HG03025 (cell line): ENCODE measurements around the gene DUXB.

Experiments used
- ATAC-seq: cut with Tn5 transposase; IDR thresholded peaks from one replicate; pipeline ENCODE4 v1.9.1; 2021; ENCODE audit warnings: mild to moderate bottlenecking, moderate library complexity; ENCODE audit not compliant: unreplicated experiment, low FRiP score

Gene DUXB

GRCh38 chr16:75701361-75701760, at the start of gene DUXB:
TSS of gene DUXB (minus strand) at chr16:75701461. CDS start at chr16:75701418, 43 bp downstream.
- no peak for ATAC-seq

- no peak for ATAC-seq
Observed at GRCh38 chr16:75750528-75750927, 49.3 kb upstream of the DUXB start.

GRCh38 chr16:75746359-75746758, 45.1 kb upstream of the DUXB start:
- ATAC-seq, result no peak

- ATAC-seq, result no peak
Observed at GRCh38 chr16:75745823-75746222, 44.6 kb upstream of the DUXB start.

- ATAC-seq, result no peak
Observed at GRCh38 chr16:75745242-75745641, 44.0 kb upstream of the DUXB start.

- ATAC-seq, result no peak
Observed at GRCh38 chr16:75742424-75743047, 41.3 kb upstream of the DUXB start.

GRCh38 chr16:75733305-75734211, 32.3 kb upstream of the DUXB start:
- no peak for ATAC-seq

- ATAC-seq, result no peak
Observed at GRCh38 chr16:75732871-75733270, 31.6 kb upstream of the DUXB start.

- ATAC-seq, result no peak
Observed at GRCh38 chr16:75727221-75727620, 26.0 kb upstream of the DUXB start.

- ATAC-seq, result no peak
Observed at GRCh38 chr16:75726390-75726789, 25.1 kb upstream of the DUXB start, which contains the start of gene CPHXL. TSS of gene CPHXL (minus strand) at chr16:75726490. CDS start at chr16:75726442, 48 bp downstream.

GRCh38 chr16:75718452-75718851, 17.2 kb upstream of the DUXB start:
- ATAC-seq, result no peak

GRCh38 chr16:75714661-75715060, 13.4 kb upstream of the DUXB start:
- no peak for ATAC-seq

GRCh38 chr16:75710344-75710743, 9.1 kb upstream of the DUXB start:
- no peak for ATAC-seq

GRCh38 chr16:75703306-75703705, 2.0 kb upstream of the DUXB start:
- no peak for ATAC-seq

GRCh38 chr16:75702242-75702641, 981 bp upstream of the DUXB start:
- ATAC-seq, result no peak

GRCh38 chr16:75697571-75697970, 3.7 kb downstream of the DUXB start:
- no peak for ATAC-seq

- ATAC-seq, result no peak
Observed at GRCh38 chr16:75695708-75696107, 5.6 kb downstream of the DUXB start.

- ATAC-seq, result no peak
Observed at GRCh38 chr16:75687361-75687760, 13.9 kb downstream of the DUXB start.

GRCh38 chr16:75682308-75682707, 19.0 kb downstream of the DUXB start:
- no peak for ATAC-seq

- ATAC-seq, result no peak
Observed at GRCh38 chr16:75679366-75679765, 21.9 kb downstream of the DUXB start.

GRCh38 chr16:75676909-75677308, 24.4 kb downstream of the DUXB start, which contains the start of gene CPHXL2:
TSS of gene CPHXL2 (minus strand) at chr16:75677009. CDS start at chr16:75676999, 10 bp downstream.
- no peak for ATAC-seq

GRCh38 chr16:75667503-75667902, 33.8 kb downstream of the DUXB start:
- ATAC-seq, result no peak
